ENCODE results near the gene TMEM143. TPM values are rescaled to one million over a fixed set of nuclear protein-coding genes. Genes with fewer than 3 reads are reported as not detected.
A peak's percentile ranks its signal among the peaks of the same experiment; 100 is the strongest.
"Not testable (repeated sequence)": the region's sequence is repeated elsewhere in the genome, so short reads cannot be mapped to it uniquely, and the experiment has no call there.

Gene TMEM143
- total RNA-seq, 1 experiment from 2014 or later = 2.4 TPM

GRCh38 chr19:48392860-48393558, 29.3 kb upstream of the TMEM143 start:
- DNase-seq (ENCODE audit: low read depth, low spot score) = no peak
- in situ Hi-C loops (cut with HindIII; ENCODE audit: low pct_unique_long_range_greater_than_20kb, low sequenced_read_pairs) = no loop called here

GRCh38 chr19:48392006-48392344, 28.2 kb upstream of the TMEM143 start:
- not testable (repeated sequence) for DNase-seq (ENCODE audit: low read depth, low spot score)

GRCh38 chr19:48391100-48392005, 27.6 kb upstream of the TMEM143 start, which contains the start of gene KDELR1:
KDELR1 (minus strand) TSS chr19:48391551; CDS start chr19:48391358, 193 bp downstream.
- in situ Hi-C loops (cut with HindIII; ENCODE audit: low pct_unique_long_range_greater_than_20kb, low sequenced_read_pairs) = no loop called here
- DNase-seq (ENCODE audit: low read depth, low spot score) = peak; percentile 64

More at GRCh38 chr19:48392006-48392344, 28.2 kb upstream of the TMEM143 start:
- in situ Hi-C loops (cut with HindIII; ENCODE audit: low pct_unique_long_range_greater_than_20kb, low sequenced_read_pairs) = not testable (repeated sequence)

- peak; percentile 57 for DNase-seq (ENCODE audit: low read depth, low spot score)
- in situ Hi-C loops (cut with HindIII; ENCODE audit: low pct_unique_long_range_greater_than_20kb, low sequenced_read_pairs) = no loop called here
Observed at GRCh38 chr19:48390188-48391099, 26.7 kb upstream of the TMEM143 start.

- in situ Hi-C loops (cut with HindIII; ENCODE audit: low pct_unique_long_range_greater_than_20kb, low sequenced_read_pairs) = no loop called here
Observed at GRCh38 chr19:48386981-48387380, 23.2 kb upstream of the TMEM143 start.

GRCh38 chr19:48385461-48386087, 21.8 kb upstream of the TMEM143 start:
- in situ Hi-C loops (cut with HindIII; ENCODE audit: low pct_unique_long_range_greater_than_20kb, low sequenced_read_pairs) = no loop called here
- DNase-seq (ENCODE audit: low read depth, low spot score) = no peak

More at GRCh38 chr19:48386981-48387380, 23.2 kb upstream of the TMEM143 start:
- DNase-seq (ENCODE audit: low read depth, low spot score) = no peak

- in situ Hi-C loops (cut with HindIII; ENCODE audit: low pct_unique_long_range_greater_than_20kb, low sequenced_read_pairs) = no loop called here
- DNase-seq (ENCODE audit: low read depth, low spot score) = no peak
Observed at GRCh38 chr19:48382286-48382685, 18.5 kb upstream of the TMEM143 start.

- no peak for DNase-seq (ENCODE audit: low read depth, low spot score)
Observed at GRCh38 chr19:48381178-48381950, 17.6 kb upstream of the TMEM143 start.

GRCh38 chr19:48379058-48379457, 15.3 kb upstream of the TMEM143 start:
- in situ Hi-C loops (cut with HindIII; ENCODE audit: low pct_unique_long_range_greater_than_20kb, low sequenced_read_pairs) = no loop called here
- DNase-seq (ENCODE audit: low read depth, low spot score) = no peak

More at GRCh38 chr19:48381178-48381950, 17.6 kb upstream of the TMEM143 start:
- in situ Hi-C loops (cut with HindIII; ENCODE audit: low pct_unique_long_range_greater_than_20kb, low sequenced_read_pairs) = no loop called here

GRCh38 chr19:48378194-48378570, 14.4 kb upstream of the TMEM143 start:
- in situ Hi-C loops (cut with HindIII; ENCODE audit: low pct_unique_long_range_greater_than_20kb, low sequenced_read_pairs) = no loop called here
- no peak for DNase-seq (ENCODE audit: low read depth, low spot score)

GRCh38 chr19:48373567-48373966, 9.8 kb upstream of the TMEM143 start:
- DNase-seq (ENCODE audit: low read depth, low spot score) = no peak

GRCh38 chr19:48372904-48373303, 9.2 kb upstream of the TMEM143 start:
- no peak for DNase-seq (ENCODE audit: low read depth, low spot score)
- in situ Hi-C loops (cut with HindIII; ENCODE audit: low pct_unique_long_range_greater_than_20kb, low sequenced_read_pairs) = no loop called here

More at GRCh38 chr19:48373567-48373966, 9.8 kb upstream of the TMEM143 start:
- in situ Hi-C loops (cut with HindIII; ENCODE audit: low pct_unique_long_range_greater_than_20kb, low sequenced_read_pairs) = no loop called here

GRCh38 chr19:48371771-48372170, 8.0 kb upstream of the TMEM143 start:
- DNase-seq (ENCODE audit: low read depth, low spot score); in situ Hi-C loops (cut with HindIII; ENCODE audit: low pct_unique_long_range_greater_than_20kb, low sequenced_read_pairs): not testable (repeated sequence)

GRCh38 chr19:48371367-48371766, 7.6 kb upstream of the TMEM143 start:
- no peak for DNase-seq (ENCODE audit: low read depth, low spot score)
- in situ Hi-C loops (cut with HindIII; ENCODE audit: low pct_unique_long_range_greater_than_20kb, low sequenced_read_pairs) = no loop called here

- DNase-seq (ENCODE audit: low read depth, low spot score) = no peak
- in situ Hi-C loops (cut with HindIII; ENCODE audit: low pct_unique_long_range_greater_than_20kb, low sequenced_read_pairs) = no loop called here
Observed at GRCh38 chr19:48370955-48371354, 7.2 kb upstream of the TMEM143 start.

- DNase-seq (ENCODE audit: low read depth, low spot score) = no peak
- in situ Hi-C loops (cut with HindIII; ENCODE audit: low pct_unique_long_range_greater_than_20kb, low sequenced_read_pairs) = no loop called here
Observed at GRCh38 chr19:48368936-48369335, 5.2 kb upstream of the TMEM143 start.
